ENCODE results near the gene ORAI1. TPM values are rescaled to one million over a fixed set of nuclear protein-coding genes. Genes with fewer than 3 reads are reported as not detected.

Gene ORAI1
- total RNA-seq (36.7 and 41.5 TPM in 2 replicates), polyA plus RNA-seq (63.4 and 72.2 TPM in 2 replicates)

DNA sequence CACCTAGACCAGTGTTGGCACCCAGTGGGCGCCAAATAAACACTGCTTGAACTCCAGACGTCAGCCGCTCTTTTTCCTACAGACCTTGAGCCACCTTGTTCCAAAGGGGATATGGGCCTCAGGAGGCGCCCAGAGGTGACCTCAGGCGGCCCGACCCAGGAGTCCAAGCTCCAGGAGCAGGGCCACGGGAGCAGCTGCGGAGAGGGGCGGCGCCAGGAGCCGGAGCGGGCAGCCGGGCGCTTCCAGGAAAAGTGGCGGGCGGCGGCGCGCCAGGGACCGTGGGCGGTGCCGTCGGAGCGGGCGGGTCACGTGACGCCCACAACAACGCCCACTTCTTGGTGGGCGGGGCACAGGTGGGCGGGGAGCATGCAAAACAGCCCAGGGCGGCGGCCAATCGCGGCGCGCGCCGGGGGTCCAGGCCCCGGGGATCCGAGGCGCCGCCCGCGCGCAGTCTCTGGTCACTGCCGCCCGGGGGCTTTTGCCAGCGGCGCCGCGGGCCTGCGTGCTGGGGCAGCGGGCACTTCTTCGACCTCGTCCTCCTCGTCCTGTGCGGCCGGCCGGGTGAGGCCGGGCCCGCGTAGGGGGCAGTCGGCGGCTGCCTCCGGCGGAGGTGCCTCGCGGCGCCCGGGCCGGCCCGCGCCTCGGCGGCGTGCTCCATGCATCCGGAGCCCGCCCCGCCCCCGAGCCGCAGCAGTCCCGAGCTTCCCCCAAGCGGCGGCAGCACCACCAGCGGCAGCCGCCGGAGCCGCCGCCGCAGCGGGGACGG, at the start of gene ORAI1:
TSS of gene ORAI1 (plus strand) at position 444 of the 766 bp plus-strand sequence.
- peaks cover 17% of the 10 kb centered on the region for H3K4me1 ChIP-seq (ENCODE audit: low read depth)
- H3K9me3 ChIP-seq (ENCODE audit: low read depth), result no peaks in the 10 kb centered on the region
- no peak for TF ChIP-seq CTCF (IDR thresholded peaks at IDR 0.05; ENCODE audit: low read depth, low read length)
- H3K27me3 ChIP-seq, result no peaks in the 10 kb centered on the region
- peak; percentile 97 to 98 for DNase-seq (ENCODE audit: low read depth in 1 of 2, low spot score in 1 of 2)
- peak within 1 kb of the TSS; percentile 88 for H3K27ac ChIP-seq
- no peaks in the 10 kb centered on the region for H3K36me3 ChIP-seq
- H3K4me3 ChIP-seq, result peak within 1 kb of the TSS; percentile 71

DNA sequence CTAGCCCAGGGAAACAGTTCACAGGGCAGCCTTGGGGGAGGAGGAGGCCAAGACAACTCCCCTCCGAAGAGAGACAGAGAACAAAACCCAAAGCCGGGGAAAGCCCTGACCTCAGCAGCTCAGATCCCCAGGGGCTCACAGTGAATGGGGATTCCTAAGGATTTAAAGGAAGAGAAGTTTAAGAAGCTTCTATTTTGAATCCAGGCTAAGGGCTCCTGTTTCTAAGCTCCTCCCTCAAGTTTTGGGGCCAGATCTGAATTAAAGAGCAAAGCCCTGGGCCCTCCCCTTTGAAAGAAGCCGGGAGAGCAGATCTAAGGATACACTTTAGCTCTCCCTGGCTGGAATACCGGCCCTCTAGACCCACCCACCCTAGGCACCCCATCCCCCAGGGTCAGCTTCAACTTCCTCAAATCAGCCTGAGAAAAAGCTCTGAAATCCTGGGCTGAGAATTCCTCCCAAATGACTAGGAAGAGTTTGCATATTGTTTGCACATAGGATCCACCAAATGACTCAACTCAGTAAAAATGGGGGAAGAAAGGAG, 49.4 kb upstream of the ORAI1 start:
- no peak overlapping the region for H3K4me3 ChIP-seq
- H3K36me3 ChIP-seq, result peaks cover 9% of the 10 kb centered on the region
- H3K27me3 ChIP-seq, result no peaks in the 10 kb centered on the region
- peaks cover 30% of the 10 kb centered on the region for H3K4me1 ChIP-seq (ENCODE audit: low read depth)
- peak overlapping the region; percentile 96 for H3K27ac ChIP-seq
- TF ChIP-seq CTCF (IDR thresholded peaks at IDR 0.05; ENCODE audit: low read depth, low read length), result no peak
- H3K9me3 ChIP-seq (ENCODE audit: low read depth), result no peaks in the 10 kb centered on the region
- DNase-seq (ENCODE audit: low read depth in 1 of 2, low spot score in 1 of 2), result peak in 1 of 2 donors; percentile 70

GRCh38 chr12:121577443-121578180, 48.7 kb upstream of the ORAI1 start:
- no peak for TF ChIP-seq CTCF (IDR thresholded peaks at IDR 0.05; ENCODE audit: low read depth, low read length)
- no peaks in the 10 kb centered on the region for H3K27me3 ChIP-seq
- H3K27ac ChIP-seq, result peak overlapping the region; percentile 96
- DNase-seq (ENCODE audit: low read depth in 1 of 2, low spot score in 1 of 2), result peak in 1 of 2 donors; percentile 42
- peaks cover 35% of the 10 kb centered on the region for H3K4me1 ChIP-seq (ENCODE audit: low read depth)
- no peaks in the 10 kb centered on the region for H3K9me3 ChIP-seq (ENCODE audit: low read depth)
- H3K4me3 ChIP-seq, result peak overlapping the region; percentile 48
- H3K36me3 ChIP-seq, result peaks cover 9% of the 10 kb centered on the region

- Histone ChIP-seq H3K4me1 (ENCODE audit: low read depth) (peaks cover 41% of the 10 kb centered on the region), H3K9me3 (ENCODE audit: low read depth) (no peaks in the 10 kb centered on the region)
- DNase-seq (ENCODE audit: low read depth in 1 of 2, low spot score in 1 of 2), result peak; percentile 48 to 52
Observed at GRCh38 chr12:121578230-121579189, 47.8 kb upstream of the ORAI1 start.

More at GRCh38 chr12:121578230-121579189, 47.8 kb upstream of the ORAI1 start:
- Histone ChIP-seq H3K27ac (peak overlapping the region; percentile 96), H3K4me3 (peak overlapping the region; percentile 48), H3K36me3 (peaks cover 9% of the 10 kb centered on the region), H3K27me3 (no peaks in the 10 kb centered on the region)
- TF ChIP-seq CTCF (IDR thresholded peaks at IDR 0.05; ENCODE audit: low read depth, low read length), result no peak
